ENCODE measurements around the gene SUFU.

SUFU gene

DNA sequence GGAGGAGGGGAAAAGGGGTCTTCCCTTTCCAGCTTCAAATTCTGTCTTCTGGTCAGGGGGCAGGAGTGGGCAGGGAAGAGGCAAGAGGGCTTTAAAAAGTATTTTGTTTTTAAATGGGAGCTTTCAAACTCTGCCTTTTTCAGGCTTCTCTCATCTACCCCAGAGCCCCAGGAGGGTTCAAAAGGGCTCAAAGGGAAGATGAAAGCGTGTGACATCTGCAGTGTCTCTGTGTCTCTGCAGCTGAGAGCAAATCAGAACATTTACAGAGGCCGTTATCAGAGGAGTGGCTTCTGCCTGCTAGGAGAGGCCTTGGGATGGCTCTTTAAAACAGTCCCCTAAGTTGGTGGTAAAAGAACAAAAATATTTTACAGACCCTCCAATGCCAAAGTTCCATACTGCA is 170.8 kb downstream of the SUFU start:
- no peak for DNase-seq

GRCh38 chr10:102675011-102675665 is 171.4 kb downstream of the SUFU start:
- no peak for DNase-seq

DNA sequence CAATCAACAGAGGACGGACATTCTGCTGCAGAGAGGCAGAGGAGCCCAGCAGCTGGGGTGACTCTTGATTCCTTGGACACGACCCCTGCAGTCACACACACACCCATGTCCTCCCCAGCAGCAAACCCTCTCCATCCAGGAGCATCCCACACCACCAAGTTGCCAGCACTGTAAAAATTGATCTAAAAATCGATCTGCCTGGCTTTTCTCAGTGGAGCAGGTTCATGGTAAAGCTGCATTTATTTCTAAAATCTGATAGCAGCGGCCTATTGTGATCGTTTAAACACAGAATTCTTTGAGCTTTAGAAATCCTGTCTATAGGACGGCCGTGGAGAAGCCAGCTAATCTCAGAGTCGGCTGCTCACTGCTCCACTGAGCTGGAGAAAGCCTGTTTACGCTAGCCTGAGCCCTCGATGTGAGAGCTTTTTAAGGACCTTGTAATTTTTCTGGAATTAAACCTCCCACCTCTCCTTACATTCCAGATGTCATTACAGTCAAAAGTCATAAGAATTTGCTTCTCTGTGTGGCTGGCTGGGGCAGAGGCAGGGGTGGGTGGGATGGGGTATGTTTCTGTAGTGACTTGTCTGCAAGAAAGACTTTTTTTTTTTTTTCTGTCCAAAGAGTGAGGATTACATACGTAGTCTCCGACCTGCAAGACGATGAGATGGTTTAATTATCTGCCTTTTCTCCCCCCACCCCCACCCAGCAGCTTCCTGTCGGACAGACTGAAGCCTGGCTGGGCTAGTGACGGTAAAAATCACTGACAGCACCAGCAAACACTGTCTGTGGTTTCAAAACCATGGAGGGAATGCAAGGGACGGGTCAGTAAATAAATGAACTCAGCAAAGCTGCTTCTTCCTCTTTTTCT is 172.1 kb downstream of the SUFU start:
- peak; percentile 88 to 93 for DNase-seq

- no peak for DNase-seq
Observed at GRCh38 chr10:102676534-102677315, 173.0 kb downstream of the SUFU start.

DNA sequence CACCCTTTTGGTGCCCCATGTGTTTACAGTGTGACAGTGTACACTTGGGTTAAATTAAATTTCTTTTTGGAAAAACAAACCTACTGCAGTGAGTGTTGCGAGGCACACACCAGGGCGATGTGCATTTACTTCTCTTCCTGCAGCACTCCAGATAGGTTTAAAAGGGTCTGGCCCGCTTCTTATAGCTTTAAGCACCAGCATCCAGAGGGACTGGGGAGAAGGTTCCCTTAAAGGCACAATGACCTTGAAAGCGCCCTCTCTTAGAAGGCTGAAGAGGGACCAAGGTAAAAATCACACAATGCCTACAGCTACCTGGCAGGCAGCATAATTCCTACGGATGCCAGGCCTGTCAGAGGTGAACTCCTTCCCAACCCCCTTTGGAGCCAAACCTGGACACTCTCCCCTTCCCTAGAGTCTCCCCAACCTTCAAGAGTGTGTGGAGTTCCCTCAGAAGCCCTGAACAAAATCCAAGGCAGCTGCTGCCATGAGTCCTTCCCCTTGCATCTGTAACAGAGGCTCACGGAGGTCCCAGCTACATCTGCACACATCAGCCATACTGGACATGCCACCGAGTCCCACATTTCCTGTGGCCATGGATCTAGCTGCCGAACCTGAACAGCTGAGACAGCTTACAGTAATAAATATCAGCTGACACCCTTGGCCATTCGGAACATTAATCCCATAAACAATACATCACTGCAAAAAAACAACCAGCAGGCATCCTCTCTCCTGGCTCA is 173.7 kb downstream of the SUFU start:
- DNase-seq, result no peak

- no peak for DNase-seq
Observed at GRCh38 chr10:102678068-102678400, 174.3 kb downstream of the SUFU start.

GRCh38 chr10:102678842-102679289 is 175.1 kb downstream of the SUFU start:
- DNase-seq, result peak; percentile 52 to 67

GRCh38 chr10:102679596-102679995 is 175.8 kb downstream of the SUFU start:
- no peak for DNase-seq

DNA sequence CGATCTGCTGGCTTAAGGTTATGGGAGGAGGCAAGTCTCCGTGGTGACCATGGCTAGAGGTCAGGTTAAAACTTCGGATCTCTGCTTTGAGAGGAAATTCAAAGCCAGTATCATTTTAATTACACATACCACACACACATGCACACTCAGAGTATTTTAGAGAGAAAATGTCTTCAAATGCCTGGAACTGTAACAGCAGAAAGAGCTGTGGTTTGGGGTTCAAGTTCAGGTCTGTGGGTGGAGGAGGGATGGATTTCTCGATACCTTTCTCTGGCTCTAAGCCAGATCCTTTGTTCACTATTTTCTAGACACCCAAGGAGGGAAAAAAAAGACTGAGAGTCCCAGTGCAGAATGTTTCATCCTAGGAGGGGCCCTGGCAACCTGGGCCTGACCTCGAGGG is 177.9 kb downstream of the SUFU start:
- no peak for DNase-seq

DNA sequence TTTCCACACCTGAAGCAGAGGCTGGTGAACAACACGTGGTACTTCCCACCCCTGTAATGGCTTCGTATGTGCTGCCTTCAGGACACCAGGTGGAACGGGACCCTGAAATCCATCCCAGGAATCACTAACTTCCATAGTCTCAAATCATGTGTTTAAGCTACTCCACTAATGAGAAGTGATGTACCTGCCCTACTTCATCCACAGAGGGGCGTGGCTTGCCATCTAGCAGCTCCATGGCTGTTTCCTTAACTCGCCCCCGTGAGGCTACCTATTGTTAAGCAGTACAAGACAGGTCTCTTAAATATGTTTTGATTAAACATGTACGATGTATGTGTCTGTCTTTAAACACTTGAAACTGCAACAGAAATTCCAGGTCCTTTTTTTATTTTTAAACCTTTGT is 178.6 kb downstream of the SUFU start:
- no peak for DNase-seq

DNA sequence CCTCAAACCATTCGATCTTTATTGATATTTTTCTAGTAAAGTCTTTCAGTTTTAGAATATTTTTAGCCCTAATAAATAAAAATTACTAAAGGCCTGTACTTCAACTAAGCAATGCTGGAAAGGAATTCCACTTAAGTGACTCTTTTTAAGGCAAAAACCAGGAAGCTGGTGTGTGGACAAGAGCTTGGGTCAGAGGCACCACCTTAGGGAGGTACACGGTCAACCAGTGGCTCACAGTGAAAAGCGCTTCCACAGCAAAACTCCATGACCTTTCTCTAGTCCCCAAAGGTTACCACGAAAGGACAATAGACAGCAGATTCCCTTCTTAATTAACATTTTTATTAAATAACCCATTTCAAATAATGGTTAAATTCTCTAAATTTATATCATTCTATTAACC is 179.2 kb downstream of the SUFU start:
- DNase-seq, result no peak

Data from inflammatory macrophage (primary cell).